Ishikawa (cell line): ENCODE measurements around the gene ATXN1.

Source experiments
- CEBPB ChIP-seq: IDR thresholded peaks from 2 replicates; pipeline ENCODE4 v1.6.1; 2012
- CREB1 ChIP-seq: IDR thresholded peaks from 2 replicates; pipeline ENCODE4 v1.6.1; 2012; ENCODE audit warnings: low read depth
- EGR1 ChIP-seq: IDR thresholded peaks from 2 replicates; pipeline ENCODE4 v1.6.1; 2012
- EP300 ChIP-seq: IDR thresholded peaks from 2 replicates; pipeline ENCODE4 v1.6.1; 2012; ENCODE audit warnings: borderline replicate concordance
- FOXM1 ChIP-seq: IDR thresholded peaks from 2 replicates; pipeline ENCODE4 v1.6.1; 2012; ENCODE audit warnings: low read depth, borderline replicate concordance
- MAX ChIP-seq: IDR thresholded peaks from 2 replicates; pipeline ENCODE4 v1.6.1; 2012
- NFIC ChIP-seq: IDR thresholded peaks from 2 replicates; pipeline ENCODE4 v1.6.1; 2012
- RAD21 ChIP-seq: IDR thresholded peaks from 2 replicates; pipeline ENCODE4 v1.6.1; 2012; ENCODE audit warnings: low read depth
- REST ChIP-seq: IDR thresholded peaks from 2 replicates; pipeline ENCODE4 v1.6.1; 2012; ENCODE audit warnings: low read depth, mild to moderate bottlenecking
- TAF1 ChIP-seq: IDR thresholded peaks from 2 replicates; pipeline ENCODE4 v1.6.1; 2012; ENCODE audit warnings: low read depth, mild to moderate bottlenecking
- TCF12 ChIP-seq: IDR thresholded peaks from 2 replicates; pipeline ENCODE4 v1.6.1; 2012; ENCODE audit warnings: low read depth
- TEAD4 ChIP-seq: IDR thresholded peaks from 2 replicates; pipeline ENCODE4 v1.6.1; 2012
- USF1 ChIP-seq: IDR thresholded peaks from 2 replicates; pipeline ENCODE4 v1.6.1; 2012
- YY1 ChIP-seq: IDR thresholded peaks from 2 replicates; pipeline ENCODE4 v1.6.1; 2012; ENCODE audit warnings: low read depth
- ZBTB7A ChIP-seq: IDR thresholded peaks from 2 replicates; pipeline ENCODE4 v1.6.1; 2012; ENCODE audit warnings: low read depth

ATXN1 gene

GRCh38 chr6:16768477-16768830 lies 7.2 kb upstream of the ATXN1 start:
- TF ChIP-seq EGR1, result no peak

- TF ChIP-seq YY1, result no peak
- no peak for TF ChIP-seq CREB1
- no peak for TF ChIP-seq RAD21
- TF ChIP-seq TEAD4, result no peak
- TF ChIP-seq ZBTB7A, result no peak
- no peak for TF ChIP-seq MAX
- no peak for TF ChIP-seq FOXM1
Measured at GRCh38 chr6:16767765-16768476, 6.7 kb upstream of the ATXN1 start.

- no peak for TF ChIP-seq FOXM1
- TF ChIP-seq YY1, result no peak
- no peak for TF ChIP-seq TCF12
Measured at GRCh38 chr6:16766836-16767745, 5.8 kb upstream of the ATXN1 start.

GRCh38 chr6:16766043-16766536 lies 4.8 kb upstream of the ATXN1 start:
- no peak for TF ChIP-seq EP300
- TF ChIP-seq TCF12, result no peak
- TF ChIP-seq RAD21, result no peak
- TF ChIP-seq ZBTB7A, result no peak
- no peak for TF ChIP-seq EGR1
- no peak for TF ChIP-seq NFIC
- no peak for TF ChIP-seq USF1
- TF ChIP-seq CEBPB, result no peak

- TF ChIP-seq TAF1 (no peak), FOXM1 (no peak), MAX (no peak), TCF12 (no peak), ZBTB7A (no peak), YY1 (no peak), USF1 (no peak), CREB1 (no peak), TEAD4 (no peak), REST (no peak)
Measured at GRCh38 chr6:16765235-16765634, 4.0 kb upstream of the ATXN1 start.

GRCh38 chr6:16764188-16764950 lies 3.1 kb upstream of the ATXN1 start:
- TF ChIP-seq EGR1 (no peak), ZBTB7A (no peak), FOXM1 (no peak), YY1 (no peak), USF1 (no peak), TCF12 (no peak), CEBPB (no peak)
